GM21529 (cell line): ENCODE results near the gene SCMH1.
A peak's percentile ranks its signal among the peaks of the same experiment; 100 is the strongest.

Source experiments
- ATAC-seq: cut with Tn5 transposase; IDR thresholded peaks from one replicate; pipeline ENCODE4 v1.9.1; 2021; ENCODE audit not compliant: unreplicated experiment

Gene SCMH1

DNA sequence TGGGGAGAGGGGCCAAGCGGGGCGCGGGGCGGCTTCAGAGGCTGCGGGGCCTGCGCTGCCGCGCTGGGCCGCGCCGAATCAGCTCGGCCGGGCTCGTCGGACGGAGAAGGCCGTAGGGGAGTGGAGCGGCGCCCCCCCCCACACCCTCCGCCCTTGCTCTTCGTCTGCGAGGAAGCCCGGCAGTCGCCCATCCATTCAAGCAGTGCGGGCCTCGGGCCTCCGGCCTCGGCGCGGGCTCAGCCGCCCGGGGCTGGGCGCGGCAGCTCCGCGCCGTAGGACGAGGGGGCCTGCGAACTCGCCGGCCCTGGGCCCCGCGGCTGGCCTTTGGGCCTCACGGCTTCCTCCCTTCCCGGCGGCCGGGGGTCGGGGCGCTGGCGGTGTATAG is 262.0 kb downstream of the SCMH1 start:
- ATAC-seq, result peak; percentile 18

- ATAC-seq, result peak; percentile 85
Measured at GRCh38 chr1:40979241-40980067, 262.7 kb downstream of the SCMH1 start, which contains the start of gene CTPS1. TSS of gene CTPS1 (plus strand) at chr1:40979696. CDS start at chr1:40983291, 3,595 bp downstream.

GRCh38 chr1:40978886-40979240 is 263.2 kb downstream of the SCMH1 start:
- ATAC-seq, result no peak

GRCh38 chr1:40977716-40978115 is 264.4 kb downstream of the SCMH1 start:
- no peak for ATAC-seq
